WERI-Rb-1 (cell line): ENCODE results near the gene PARVA.

ENCODE experiments used
- DNase-seq: peaks from one replicate; pipeline ENCODE4 v3.0.0-alpha.2; 2020
- H3K27ac ChIP-seq: fragments of 250-450 bp; sonication (Bioruptor Pico); 2 replicates; pipeline ENCODE4 v1.5.1; 2020; ENCODE audit warnings: mild to moderate bottlenecking, moderate library complexity
- H3K27me3 ChIP-seq: fragments of 250-450 bp; sonication (Bioruptor Pico); 2 replicates; pipeline ENCODE4 v1.5.1; 2021; ENCODE audit warnings: mild to moderate bottlenecking, low read depth, moderate library complexity; ENCODE audit not compliant: insufficient read depth, severe bottlenecking
- H3K36me3 ChIP-seq: fragments of 250-450 bp; sonication (Bioruptor Pico); 2 replicates; pipeline ENCODE4 v1.5.1; 2020; ENCODE audit warnings: mild to moderate bottlenecking, moderate library complexity
- H3K4me3 ChIP-seq: 2 replicates; pipeline ENCODE4 v1.5.1; 2011; ENCODE audit warnings: low read depth, mild to moderate bottlenecking, control low read depth, low read length
- H3K9me3 ChIP-seq: fragments of 250-450 bp; sonication (Bioruptor Pico); 2 replicates; pipeline ENCODE4 v1.5.1; 2021; ENCODE audit warnings: mild to moderate bottlenecking, moderate library complexity; ENCODE audit not compliant: severe bottlenecking
- TF ChIP-seq, protein P1 (sequence below): IDR thresholded peaks from 2 replicates; pipeline ENCODE4 v1.5.1; 2011; ENCODE audit warnings: low read depth, mild to moderate bottlenecking, control low read depth, inconsistent platforms, low read length

The PARVA gene

DNA sequence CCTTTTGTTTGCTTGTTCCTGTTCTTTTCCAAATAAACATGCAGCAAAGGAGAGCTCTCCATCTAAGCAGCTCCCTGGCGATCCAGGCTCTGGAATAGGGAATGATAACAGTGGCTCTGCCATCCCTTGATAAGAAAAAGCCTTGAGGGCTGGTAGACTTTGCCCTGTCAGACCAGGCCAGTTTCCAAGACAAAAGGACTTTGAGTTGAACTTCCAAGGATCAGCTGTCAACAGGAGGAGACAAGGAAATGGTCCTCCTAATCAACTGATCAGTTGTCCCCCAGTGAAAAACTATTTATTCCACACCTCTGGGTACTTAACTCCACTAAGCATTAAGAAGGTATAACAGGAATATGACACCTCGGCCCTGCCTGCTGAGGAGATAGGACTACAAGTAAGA, 127.8 kb downstream of the PARVA start:
- TF ChIP-seq, protein P1, sequence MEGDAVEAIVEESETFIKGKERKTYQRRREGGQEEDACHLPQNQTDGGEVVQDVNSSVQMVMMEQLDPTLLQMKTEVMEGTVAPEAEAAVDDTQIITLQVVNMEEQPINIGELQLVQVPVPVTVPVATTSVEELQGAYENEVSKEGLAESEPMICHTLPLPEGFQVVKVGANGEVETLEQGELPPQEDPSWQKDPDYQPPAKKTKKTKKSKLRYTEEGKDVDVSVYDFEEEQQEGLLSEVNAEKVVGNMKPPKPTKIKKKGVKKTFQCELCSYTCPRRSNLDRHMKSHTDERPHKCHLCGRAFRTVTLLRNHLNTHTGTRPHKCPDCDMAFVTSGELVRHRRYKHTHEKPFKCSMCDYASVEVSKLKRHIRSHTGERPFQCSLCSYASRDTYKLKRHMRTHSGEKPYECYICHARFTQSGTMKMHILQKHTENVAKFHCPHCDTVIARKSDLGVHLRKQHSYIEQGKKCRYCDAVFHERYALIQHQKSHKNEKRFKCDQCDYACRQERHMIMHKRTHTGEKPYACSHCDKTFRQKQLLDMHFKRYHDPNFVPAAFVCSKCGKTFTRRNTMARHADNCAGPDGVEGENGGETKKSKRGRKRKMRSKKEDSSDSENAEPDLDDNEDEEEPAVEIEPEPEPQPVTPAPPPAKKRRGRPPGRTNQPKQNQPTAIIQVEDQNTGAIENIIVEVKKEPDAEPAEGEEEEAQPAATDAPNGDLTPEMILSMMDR = no peak
- Histone ChIP-seq H3K27ac (no peak overlapping the region), H3K27me3 (no peaks in the 10 kb centered on the region), H3K36me3 (no peaks in the 10 kb centered on the region), H3K4me3 (no peak overlapping the region), H3K9me3 (no peaks in the 10 kb centered on the region)
- DNase-seq = no peak

DNA sequence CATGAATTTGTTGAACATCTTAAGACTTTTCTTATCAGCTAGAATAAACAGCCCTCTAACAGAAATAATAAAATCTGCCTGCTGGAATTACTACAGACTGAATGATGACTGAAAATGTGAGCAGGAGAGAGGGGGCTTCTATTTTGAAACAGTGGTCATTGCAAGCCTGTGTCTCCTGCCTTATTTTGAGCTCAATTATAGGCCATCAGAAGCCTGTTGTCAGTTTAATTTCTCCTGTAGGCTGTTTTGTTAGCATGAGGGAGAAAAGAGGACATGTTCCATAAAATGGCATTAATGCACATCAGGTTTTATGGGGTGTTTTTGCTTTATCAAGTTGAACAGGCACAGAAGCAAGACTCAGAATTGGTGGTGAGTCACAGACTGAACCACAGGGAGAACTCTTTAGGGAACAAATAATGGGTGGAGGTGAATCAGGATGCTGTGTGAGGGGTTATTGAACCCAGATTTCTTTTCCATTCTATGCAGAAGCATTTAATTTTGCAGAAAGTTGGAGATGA, 129.1 kb downstream of the PARVA start:
- no peak for DNase-seq
- H3K36me3 ChIP-seq = no peaks in the 10 kb centered on the region
- no peaks in the 10 kb centered on the region for H3K9me3 ChIP-seq

DNA sequence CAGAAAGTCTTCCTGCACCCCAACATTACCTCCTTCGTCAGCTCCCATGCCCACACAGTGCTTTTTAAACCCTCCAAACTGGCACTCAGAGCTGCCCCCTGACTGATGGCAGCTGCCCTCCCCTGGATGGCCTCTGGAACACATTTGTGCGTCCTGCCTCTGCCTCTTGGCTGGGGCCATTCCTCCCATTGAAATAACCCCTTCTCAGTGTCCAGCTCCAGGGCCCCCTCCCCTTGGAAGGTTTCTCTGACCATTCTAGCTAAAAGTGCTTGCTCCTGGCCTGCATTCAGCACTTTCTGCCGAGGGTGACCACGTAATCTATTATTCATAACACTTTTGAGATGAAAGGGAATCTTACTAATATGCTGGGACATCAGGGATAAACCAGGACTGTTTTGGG, 130.0 kb downstream of the PARVA start:
- Histone ChIP-seq H3K9me3 (no peaks in the 10 kb centered on the region), H3K27ac (no peak overlapping the region), H3K36me3 (no peaks in the 10 kb centered on the region), H3K4me3 (no peak overlapping the region), H3K27me3 (no peaks in the 10 kb centered on the region)
- TF ChIP-seq, protein P1 = no peak
- DNase-seq = no peak

More for the DNA sequence above, 129.1 kb downstream of the PARVA start:
- H3K4me3 ChIP-seq = no peak overlapping the region
- H3K27ac ChIP-seq = no peak overlapping the region
- TF ChIP-seq, protein P1 = no peak
- H3K27me3 ChIP-seq = no peaks in the 10 kb centered on the region

DNA sequence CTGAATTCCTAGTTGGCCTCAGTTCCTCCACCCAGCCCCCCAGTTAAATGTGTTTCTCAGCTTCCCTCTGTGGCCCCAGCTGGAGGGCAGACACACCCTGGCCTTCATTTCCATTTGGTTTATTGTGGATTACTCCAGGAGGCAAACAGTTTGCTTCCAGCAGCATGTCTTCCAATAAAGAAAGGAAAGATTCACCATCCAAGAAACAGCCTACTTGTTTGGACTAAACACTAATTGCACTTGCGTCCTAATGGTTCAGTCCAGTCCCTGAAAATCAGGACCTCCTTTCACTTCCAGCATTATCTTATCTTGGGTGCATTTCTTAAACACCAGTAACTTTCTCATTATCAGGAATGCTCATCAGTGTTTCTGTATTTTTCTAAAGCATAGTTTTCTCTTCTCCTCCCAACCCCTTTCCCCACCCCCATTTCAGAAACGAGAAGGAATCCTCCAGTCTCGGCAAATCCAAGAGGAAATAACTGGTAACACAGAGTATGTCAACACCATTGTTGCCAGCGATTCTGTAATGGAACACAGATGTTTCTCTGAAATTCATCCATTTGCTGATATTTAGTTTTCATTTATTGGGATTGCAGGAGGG, 130.9 kb downstream of the PARVA start:
- Histone ChIP-seq H3K9me3 (no peaks in the 10 kb centered on the region), H3K36me3 (no peaks in the 10 kb centered on the region), H3K4me3 (no peak overlapping the region), H3K27me3 (no peaks in the 10 kb centered on the region), H3K27ac (no peak overlapping the region)
- TF ChIP-seq, protein P1 = no peak
- no peak for DNase-seq

DNA sequence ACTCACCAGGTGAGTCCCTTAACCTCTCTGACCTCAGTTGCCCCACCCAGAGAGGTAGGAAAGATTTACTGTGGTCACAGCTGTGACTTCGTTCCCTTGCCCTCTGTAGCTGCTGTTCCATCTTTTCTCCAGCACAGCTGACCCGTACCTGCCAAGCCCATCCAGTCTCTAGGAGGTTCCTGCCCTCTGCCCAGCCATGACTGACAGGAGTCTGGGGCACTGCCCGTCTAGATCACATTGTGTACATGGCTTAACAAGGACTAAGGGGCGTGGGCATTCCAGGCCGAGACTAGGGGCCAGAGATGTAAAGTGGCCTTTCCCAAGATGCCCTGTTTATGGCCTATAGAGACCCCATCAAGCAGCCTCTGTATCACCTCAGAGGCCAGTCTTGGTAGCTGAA, 132.0 kb downstream of the PARVA start:
- no peak for DNase-seq
- TF ChIP-seq, protein P1 = no peak

DNA sequence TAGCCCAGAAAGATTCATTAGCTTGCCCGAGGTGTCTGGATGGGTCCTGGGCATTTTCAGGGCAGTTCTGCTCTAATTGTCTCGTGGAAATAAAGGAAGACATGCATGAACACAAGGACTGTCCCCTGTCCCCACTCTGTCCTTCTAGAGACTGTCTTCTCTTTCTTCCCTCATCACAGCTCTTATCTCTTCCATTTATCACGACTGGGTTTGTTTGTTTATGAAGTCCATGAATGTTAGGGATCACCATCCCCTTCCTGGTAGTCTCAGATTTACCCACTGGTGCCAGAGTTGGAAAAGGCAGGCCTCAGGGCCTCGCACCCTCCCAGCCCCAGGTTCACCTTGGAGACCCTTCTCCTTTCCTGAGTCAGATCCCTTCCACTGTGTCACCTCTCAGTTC, 134.8 kb downstream of the PARVA start:
- TF ChIP-seq, protein P1 = no peak
- Histone ChIP-seq H3K9me3 (no peaks in the 10 kb centered on the region), H3K36me3 (no peaks in the 10 kb centered on the region), H3K27me3 (no peaks in the 10 kb centered on the region), H3K27ac (no peak overlapping the region), H3K4me3 (no peak overlapping the region)
- DNase-seq = no peak

More for the DNA sequence above, 132.0 kb downstream of the PARVA start:
- Histone ChIP-seq H3K27me3 (no peaks in the 10 kb centered on the region), H3K27ac (no peak overlapping the region), H3K4me3 (no peak overlapping the region), H3K36me3 (no peaks in the 10 kb centered on the region), H3K9me3 (no peaks in the 10 kb centered on the region)
